Left cardiac atrium (tissue), 4 donors: ENCODE results near the gene BTBD16. TPM values are rescaled to one million over a fixed set of nuclear protein-coding genes. Genes with fewer than 3 reads are reported as not detected.

Experiments used
- ATAC-seq, 2 donors: fragments of 200-7000 bp; cut with Tn5 transposase; one replicate each; pipeline ENCODE4 v1.9.1; 2020; ENCODE audit warnings: mild to moderate bottlenecking in 2 of 2, moderate library complexity in 2 of 2
- DNase-seq: peaks from one replicate; pipeline ENCODE4 v3.0.0-alpha.2; 2020
- intact Hi-C, 2 donors: fragments of 100-400 bp; cut with DNase I; formaldehyde crosslinking; loops; one replicate each; pipeline versions ENCODE4 v1.14.1 to v1.15.1; 2022 to 2023
- total RNA-seq, 2 donors: library from RNA; stranded (reverse); fragmentation: NEBNext Ultra II Directional; extraction: Animal tissue kit (Norgen Biotek cat#: 25700); gene quantifications; one replicate each; pipeline ENCODE4 v1.2.1, GENCODE V29; 2021
- donor health status: DM: no; HTN: yes; CAD: no.
- donor health status: DM: no; HTN: yes; CAD: no; lungs with severe emphysema.
- donor health status: DM: yes; HTN: yes; CAD: no.
- donor health status: Dilated cardiomyopathy.

BTBD16 gene
- total RNA-seq, 2 donors from 2014 or later: 0.37 TPM; not detected in 1

DNA sequence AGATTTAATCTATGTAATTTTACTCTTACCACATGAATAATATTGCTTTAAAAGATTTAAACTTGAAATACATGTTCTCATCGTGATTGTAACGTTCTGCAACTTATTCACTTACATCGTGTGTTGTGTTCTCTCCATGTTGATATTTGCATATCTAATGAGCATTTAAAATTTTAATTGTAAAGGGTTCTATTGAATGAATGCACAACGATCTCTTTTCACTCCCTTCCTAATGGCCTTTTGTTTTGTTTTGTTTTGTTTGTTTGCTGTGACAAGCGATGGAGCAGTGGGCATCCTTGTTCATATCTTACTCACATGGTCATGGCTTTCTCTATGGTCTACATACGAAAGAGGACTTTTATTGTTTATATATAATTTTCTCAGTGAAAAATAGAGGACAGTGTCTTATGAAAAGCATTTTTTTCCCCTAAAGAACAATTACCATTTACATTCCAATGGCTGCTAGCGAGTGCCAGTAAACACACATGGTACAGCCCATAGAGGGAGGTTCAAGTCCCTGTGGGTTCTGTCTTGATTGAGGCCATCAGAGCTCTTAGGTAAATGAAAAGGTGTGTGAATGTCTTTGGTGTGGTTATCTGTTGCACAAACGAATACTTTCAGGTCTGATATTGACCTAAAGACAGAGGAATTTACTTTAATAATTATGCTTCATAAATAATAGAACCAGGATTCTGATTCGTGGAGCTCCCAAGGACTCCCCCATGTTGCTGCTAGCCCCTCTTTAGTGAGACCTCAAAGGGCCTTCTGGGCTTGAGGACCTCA is 32.4 kb downstream of the BTBD16 start:
- ATAC-seq (no peak), DNase-seq (no peak)
- intact Hi-C loops: no loop called here

DNA sequence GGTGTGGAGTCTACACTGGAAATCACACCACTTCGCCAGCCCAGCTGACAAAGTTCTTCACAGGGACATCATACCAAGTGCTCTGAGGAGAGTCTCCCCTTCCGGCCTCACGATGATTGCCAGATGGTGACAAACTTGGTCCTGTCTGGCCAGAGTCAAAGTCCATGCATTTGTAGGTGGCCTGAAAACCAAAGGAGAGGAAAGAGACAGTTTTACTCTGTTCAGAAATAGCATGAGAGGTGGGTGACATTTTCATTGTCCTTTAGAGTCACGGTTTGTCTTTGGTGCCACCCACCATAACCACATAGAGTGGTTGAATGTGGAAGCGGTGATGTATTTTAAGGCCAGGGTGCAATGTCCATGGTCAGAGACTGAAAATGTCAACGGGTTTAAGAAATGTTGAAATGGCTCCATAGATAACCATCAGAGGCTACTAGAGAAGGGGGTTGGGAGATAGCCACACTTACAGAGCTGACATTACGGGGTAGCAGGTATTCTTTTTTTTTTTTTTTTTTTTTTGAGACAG is 33.0 kb downstream of the BTBD16 start:
- DNase-seq (no peak), ATAC-seq (no peak)
- intact Hi-C loops: no loop called here

DNA sequence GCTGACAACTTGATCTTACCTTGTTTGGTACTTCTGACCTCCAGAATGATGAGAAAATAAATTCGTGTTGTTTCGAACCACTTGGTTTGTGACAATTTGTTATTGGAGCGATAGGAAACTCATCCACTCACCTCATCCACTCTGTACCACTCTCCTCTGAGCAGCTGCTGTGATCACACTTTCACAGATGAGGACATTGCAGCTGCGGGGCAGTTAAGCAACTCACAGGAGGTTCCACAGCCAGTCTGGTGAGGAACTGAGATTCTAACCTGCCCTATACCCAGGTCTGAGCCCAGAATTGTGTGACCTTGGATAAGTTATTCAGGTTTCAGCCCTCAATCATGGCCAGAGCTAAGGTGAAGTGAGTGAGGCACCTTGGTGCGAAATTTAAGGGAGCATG is 35.2 kb downstream of the BTBD16 start:
- DNase-seq (no peak), ATAC-seq (no peak)
- intact Hi-C loops: no loop called here

DNA sequence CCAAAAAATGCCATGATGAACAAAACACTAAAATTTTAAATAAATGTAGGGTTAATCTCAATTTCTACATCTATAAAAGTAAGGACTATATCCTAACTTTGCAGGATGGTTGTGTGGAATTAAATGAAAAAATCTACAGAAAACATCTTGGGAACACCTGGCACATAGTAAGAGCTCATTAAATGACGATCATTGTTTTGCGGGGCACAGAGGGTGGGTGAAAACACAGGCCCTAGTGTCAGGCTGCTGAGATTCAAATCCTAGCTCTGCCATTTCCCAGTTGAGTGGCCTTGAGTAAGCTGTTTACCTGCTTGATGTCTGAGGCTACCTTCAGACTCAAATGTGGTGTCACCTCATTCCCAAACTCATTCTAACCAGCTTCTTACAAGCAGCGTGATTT is 35.6 kb downstream of the BTBD16 start:
- DNase-seq (no peak), ATAC-seq (no peak)
- intact Hi-C loops: no loop called here

DNA sequence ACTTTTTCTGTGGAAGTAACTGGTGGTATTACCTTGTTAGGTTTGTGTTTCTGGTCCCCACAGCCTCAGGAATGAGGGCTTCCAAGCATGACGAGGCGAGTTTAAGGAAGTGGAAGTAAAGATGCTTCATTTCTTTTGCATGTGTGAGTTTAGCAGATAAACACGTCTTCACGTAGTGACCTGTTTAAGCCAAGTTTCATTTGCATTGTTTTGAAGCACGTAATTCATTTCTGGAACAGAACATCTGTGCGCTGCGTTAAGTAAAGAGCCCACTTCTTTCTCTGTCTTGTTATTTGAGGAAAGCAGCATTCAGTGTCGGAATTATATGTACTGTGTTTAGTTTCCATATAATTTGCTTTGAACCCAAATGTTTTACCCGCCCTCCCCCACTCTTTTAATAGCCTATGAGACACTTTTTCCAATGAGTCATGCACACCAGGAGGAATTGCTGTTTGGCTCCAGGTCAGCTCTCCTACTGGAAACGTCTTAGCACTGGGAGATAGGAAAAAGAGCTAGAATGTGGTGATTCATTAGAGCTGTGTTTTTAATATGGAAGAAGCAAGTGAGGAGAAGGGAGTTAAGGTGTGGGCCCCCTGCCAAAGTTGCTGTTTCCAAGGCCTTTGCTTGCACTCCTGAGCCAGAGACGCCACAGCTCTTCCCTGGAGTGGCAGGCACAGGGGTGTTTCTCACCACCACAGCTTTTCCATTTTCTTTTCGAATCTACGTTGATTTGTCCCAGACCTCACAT is 36.7 kb downstream of the BTBD16 start:
- DNase-seq (peak; percentile 88), ATAC-seq (peak; percentile 88 to 95)
- intact Hi-C loops: no loop called here

DNA sequence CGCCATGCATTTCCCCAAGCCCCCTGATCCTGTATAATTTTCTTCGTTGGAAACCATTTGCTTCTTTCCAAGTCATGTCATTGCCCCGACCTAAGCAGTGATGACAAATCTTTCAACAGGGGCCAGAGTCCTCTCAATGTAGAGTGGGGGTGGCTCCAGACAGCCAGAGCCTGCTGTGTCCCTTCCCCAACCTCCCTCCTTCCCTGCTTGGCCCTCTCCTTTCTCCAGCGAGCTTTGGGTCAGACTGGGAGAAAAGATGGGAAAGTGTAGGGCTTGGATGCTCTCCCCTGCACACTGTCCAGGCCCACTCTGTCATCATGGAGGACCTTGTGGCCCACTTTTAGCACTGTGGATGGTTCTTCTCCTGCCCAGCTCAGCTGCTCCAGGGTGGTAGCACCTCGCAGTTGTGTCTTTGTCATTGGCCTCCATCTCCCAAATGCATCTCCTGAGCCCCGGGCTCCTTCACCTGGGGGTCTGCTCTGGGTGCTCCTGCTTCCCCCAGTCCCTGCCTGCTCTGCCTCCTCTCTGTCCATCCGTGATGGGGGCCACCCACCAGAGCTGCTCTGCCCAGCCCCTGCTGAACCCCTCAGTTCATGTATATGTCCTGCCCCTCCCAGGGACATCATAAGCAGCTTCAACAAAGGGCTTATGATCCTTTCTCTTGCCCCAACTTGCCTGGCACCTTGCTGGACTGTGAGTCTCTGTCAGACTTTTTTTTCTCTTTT is 37.5 kb downstream of the BTBD16 start:
- DNase-seq (no peak), ATAC-seq (peak; percentile 23 to 65)
- intact Hi-C loops: no loop called here

DNA sequence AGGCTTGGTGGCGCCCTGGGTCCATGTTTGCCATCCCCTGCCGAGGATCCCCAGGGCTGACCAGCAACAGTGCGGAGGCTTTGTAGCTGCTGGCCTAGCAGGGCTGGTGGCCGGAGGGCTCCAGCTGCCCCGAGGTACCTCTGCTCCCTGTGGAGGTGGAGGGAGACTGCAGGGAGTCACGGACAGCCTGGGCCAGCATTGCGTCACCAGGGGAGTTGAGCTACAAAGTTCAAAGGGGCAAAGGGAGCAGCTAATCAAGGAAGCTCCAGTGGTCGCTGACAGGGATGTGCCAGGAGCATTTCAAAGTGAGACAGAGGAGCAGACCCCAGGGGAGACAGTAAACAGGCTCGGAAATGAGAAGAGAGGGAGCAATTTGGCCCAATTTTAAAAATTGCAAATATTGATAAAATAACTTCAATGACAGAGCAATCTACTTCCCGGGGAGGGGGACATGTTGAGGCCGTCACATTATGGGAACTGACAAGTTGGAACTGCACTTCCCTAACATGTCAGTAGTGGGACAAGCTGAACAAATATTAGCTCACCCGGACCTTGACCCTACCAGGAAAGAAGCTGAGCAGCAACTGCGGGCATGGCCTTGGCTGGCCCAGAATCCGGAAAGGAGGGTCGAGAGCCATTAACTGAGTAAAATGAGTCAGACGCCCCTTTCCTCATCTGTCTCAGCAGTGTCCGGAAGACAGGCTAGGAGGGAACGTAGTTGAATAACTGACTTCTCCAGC is 39.4 kb downstream of the BTBD16 start:
- intact Hi-C loops: no loop called here
- ATAC-seq (peak in 1 of 2 donors; percentile 19), DNase-seq (peak; percentile 55)

DNA sequence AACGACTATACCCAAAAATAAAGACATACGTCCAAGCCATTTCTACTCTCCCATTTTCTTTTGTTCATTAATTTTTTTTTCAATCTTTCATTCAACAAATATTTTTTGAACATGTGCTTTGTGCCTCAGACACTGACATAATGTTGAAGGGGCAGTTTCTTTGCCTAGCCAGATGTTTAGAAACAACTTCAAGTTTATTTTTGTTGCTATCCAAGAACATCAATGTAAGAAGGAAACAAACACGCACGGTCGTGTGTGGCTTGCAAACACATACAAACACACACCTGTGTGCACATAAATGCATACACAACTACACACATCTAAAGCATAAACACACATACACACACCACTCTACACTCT is 39.9 kb downstream of the BTBD16 start:
- ATAC-seq: no peak
- no peak for DNase-seq
- intact Hi-C loops: no loop called here

DNA sequence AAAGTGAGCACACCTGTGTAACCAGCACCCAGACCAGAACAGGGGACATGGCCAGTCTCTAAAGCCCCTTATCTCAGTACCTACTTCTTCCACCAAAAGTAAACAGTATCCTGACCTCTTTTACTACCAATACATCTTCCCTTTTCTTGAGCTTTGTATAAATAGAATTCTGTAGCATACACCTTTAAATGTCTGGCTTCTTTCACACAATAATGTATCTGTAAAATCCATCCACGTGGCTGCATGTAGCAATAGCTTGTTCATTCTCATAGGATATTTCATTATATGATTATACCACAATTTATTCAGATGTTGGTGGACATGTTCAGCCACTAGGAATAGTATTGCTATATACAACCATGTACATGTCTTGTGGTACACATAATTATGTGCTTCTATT is 40.6 kb downstream of the BTBD16 start:
- DNase-seq (no peak), ATAC-seq (no peak)
- intact Hi-C loops: no loop called here

DNA sequence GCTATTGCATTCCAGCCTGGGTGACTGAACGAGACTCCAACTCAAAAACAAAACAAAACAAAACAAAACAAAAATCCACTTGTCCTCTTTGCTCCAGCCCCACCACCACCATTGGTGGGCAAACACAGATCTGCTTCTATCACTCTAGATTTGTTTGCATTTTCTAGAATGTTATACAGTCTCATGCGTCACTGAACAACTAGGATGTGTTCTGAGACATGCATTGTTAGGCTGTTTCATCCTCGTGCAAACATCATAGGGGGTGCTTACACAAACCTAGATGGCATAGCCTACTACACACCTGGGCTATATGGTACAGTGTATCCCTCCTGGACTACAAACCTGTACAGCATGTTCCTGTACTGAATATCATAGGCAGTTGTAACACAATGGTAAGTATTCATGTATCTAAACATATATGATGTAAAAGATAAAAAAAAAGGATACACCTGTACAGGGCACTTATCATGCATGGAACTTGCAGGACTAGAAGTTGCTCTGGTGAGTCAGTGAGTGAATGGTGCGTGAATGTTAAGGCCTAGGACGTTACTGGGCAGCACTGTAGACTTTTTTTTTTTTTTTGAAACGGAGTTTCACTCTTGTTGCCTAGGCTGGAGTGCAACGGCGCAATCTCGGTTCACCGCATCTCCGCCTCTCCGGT is 45.3 kb downstream of the BTBD16 start:
- ATAC-seq: no peak
- DNase-seq: no peak
- intact Hi-C loops: no loop called here

DNA sequence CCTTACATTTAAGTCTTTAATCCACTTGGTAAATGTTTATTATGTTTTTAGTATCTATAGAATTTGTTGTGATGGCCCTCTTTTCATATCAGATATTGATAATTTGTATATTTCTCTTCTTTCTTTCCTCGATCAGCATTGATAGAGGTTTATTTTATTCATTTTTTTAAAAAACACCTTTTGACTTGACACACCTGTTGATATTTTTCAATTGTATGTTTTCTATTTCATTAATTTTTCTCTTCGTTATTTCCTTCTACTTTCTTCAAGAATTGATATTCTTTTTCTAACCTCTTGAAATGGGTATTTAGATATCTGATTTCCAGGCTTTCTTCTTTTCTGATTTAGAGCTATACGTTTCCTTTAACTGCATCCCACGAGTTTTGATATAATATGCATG is 50.9 kb downstream of the BTBD16 start:
- DNase-seq: no peak
- intact Hi-C loops: no loop called here
- ATAC-seq: no peak

DNA sequence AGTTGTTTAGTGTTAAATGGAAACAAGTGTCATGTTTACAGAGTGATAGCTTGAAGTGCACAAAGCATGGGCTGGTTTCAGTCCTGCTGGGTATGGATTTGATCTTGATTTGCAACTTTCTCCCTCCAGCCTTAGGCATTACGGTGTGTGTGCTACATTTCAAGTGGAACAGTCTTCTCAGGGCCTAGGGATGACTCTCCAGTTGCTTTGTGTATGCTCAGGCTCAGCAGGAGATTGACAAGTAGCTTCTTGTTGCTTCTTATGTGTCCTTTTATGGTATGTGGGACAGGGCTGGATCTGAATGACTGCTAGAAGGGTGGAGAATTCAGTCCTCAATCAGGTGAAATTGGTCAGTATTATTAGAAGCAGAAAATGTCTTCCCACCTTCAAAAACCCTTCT is 52.1 kb downstream of the BTBD16 start:
- intact Hi-C loops: no loop called here
- DNase-seq (no peak), ATAC-seq (no peak)

DNA sequence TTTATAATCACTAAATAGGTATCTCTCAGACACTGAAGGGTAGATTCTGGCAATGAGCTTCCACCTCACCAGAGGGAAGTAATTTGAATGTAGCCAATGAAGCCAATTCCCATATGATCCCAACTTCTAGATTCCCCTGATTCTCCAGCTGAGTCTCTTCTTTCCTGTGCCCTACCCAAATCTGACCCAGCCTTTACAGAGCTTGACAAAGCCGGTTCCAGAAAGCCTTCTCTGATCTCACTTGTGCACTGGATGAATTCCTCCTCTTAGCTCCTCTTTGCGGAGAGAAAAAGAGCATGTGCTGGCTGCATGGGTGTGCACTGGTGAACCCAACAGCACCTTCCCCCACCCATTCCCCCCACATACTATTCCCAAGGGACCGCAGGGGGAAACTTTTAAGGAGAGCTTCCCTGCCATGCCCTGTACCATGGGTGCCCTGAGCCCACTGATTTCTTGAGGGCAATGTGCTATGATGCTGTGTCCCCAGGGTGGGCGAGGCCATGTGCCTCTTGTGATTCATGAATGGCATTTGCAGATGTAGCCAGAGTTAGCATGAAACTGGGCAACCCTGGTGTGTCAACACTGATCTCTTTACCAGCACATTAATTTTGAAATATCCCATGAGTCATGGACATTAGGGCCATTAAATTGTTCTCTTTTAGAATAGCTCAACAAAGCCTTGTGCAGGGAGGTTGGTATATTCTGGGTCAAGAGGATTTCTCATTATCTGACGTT is 53.0 kb downstream of the BTBD16 start:
- ATAC-seq (no peak), DNase-seq (no peak)
- intact Hi-C loops: no loop called here

DNA sequence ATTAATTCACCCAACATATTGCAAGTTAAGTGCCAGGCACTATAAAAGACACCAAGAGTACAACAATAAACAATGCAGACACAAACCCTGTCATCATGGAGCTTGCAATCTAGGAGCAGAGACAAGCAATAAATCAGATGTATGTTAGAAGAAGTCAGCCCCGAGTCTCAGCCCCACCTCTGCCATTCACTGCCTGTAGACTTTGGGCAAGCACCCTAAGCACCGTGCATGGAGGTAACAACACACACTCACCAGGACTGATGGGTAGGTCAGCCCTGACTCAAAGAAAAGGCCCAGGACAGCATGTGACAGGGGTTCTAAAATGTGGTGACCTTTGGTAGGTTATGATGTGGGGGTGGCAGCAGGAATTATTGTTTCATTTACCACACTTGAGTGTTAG is 54.1 kb downstream of the BTBD16 start:
- ATAC-seq: no peak
- intact Hi-C loops: no loop called here
- DNase-seq: no peak

DNA sequence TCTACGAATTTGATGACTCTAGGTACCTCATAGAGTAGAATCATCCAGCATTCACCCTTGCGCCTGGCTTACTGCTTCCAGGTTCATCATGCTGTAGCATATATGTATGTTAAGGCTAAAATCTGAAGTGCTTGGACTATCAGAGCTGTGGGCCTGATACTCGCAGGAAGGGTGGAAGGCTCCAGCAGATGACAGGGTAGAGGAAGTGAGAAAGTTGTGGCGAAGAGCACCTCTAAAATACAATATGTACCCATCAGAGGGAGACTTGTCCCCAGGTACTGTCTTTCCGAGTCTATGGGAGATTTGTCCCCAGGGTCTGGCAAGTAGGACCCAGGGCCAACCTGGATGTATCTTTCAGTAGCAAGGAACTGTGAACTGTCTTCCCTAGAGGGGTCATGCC is 55.3 kb downstream of the BTBD16 start:
- DNase-seq (no peak), ATAC-seq (no peak)
- intact Hi-C loops: no loop called here

DNA sequence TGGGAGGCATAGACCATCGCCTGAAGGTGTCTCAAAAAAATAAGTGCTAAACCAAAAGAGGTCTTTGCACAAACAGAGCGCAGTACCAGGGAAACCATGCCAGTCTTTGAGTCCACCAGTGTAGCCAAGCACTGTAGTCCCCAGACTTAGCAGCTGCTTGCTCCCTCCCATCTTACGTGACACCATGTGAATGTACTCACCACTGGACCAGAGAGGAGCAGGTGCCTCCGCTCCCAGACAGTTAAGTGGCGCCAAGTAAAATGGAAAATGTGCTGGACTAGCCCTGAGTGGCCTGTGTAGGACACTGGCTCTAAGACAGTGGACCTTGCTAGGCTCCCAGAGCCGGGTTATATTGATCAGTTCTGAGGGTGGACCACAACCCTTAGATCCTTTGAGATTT is 55.7 kb downstream of the BTBD16 start:
- DNase-seq: no peak
- ATAC-seq: no peak
- intact Hi-C loops: no loop called here

DNA sequence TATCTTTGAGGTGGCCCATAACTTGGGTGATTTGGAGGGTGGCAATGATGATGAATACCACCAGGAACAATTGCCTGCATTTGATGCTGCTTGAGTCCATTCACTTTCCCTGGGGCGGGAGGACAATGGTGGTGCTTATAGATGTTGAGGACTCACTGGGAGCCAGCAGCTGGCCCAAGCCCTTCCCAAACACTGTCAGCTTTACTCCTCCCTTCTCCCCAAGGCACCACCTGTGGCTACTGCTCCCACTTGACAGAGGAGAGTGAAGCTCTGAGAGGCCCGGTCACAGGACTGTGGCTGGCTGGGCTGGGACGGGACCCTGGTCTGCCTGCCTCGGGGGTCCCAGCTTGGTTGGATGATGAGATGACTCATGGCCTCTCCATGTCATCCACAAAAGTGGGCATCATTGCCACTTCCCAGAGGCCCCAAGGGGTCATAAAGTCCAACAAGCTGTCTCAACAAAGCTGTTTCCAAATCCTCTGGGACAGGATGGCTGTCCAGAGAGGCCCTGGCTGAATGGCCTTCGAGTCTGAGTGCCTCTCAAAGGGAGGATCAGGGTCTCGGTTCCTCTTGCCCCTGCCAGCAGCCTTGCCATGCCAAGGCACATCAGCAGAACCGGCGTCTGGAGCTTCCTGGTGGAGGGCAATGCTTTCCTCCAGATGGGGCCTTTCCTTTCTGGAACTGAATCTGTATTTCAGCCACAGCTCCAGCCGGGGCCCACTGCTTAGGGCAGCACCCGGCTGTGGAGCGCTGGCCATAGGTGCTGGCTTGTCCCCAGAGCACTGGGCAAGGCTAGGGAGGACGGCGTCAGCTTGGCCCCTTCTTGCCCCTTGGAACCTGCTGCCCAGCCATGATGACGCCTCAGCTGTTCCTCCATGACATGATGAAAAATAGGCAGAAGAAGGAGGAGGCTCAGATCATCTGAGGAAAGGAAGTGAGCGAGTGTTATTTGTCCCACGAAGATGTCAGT is 56.4 kb downstream of the BTBD16 start:
- intact Hi-C loops: no loop called here
- ATAC-seq (no peak), DNase-seq (no peak)
